HCT116 (cell line): ENCODE measurements around the gene TMEM109. TPM values are rescaled to one million over a fixed set of nuclear protein-coding genes. Genes with fewer than 3 reads are reported as not detected.

Experiments used
- ATAC-seq: fragments of 200-7000 bp; cut with Tn5 transposase; 2 replicates; pipeline ENCODE4 v1.9.1; 2020; ENCODE audit warnings: mild to moderate bottlenecking, moderate library complexity
- BruUV-seq: library from RNA; stranded (reverse); fragments of 400-500 nt; replicated peaks from 2 replicates; lab custom pipeline; 2021; lab: Mats Ljungman, UMichigan
- CTCF ChIA-PET: fragments of 300-600 bp; sonication (Branson Sonifier 250); formaldehyde crosslinking; loops from one replicate; lab custom pipeline; 2021; ENCODE audit warnings: antibody characterized with exemption; lab: Charles Lee
- POLR2A ChIA-PET: fragments of 300-600, 350-600 bp; sonication (Branson Sonifier 250); formaldehyde crosslinking; loops from one replicate; lab custom pipeline; 2021; ENCODE audit warnings: antibody characterized with exemption; lab: Charles Lee
- RAD21 ChIA-PET, 2 experiments: fragments of 300-600 bp; sonication (Branson Sonifier 250); formaldehyde crosslinking; loops; one replicate each; lab custom pipeline; 2023; ENCODE audit warnings: low total read pairs in 2 of 2; ENCODE audit not compliant: uncharacterized antibody in 2 of 2, unreplicated experiment in 2 of 2, low non-redundant PET in 1 of 2; lab: Charles Lee
- DNase-seq: peaks from one replicate; pipeline ENCODE4 v3.0.0-alpha.2; 2010; ENCODE audit warnings: low read depth, low spot score
- H2AFZ ChIP-seq: fragments of 200-600 bp; shearing (Covaris generic), sonication (generic); 2 replicates; pipeline ENCODE4 v1.6.1; 2017; ENCODE audit warnings: low read depth, mixed run types, mixed read lengths, antibody characterized with exemption, low read length; ENCODE audit not compliant: poor library complexity, severe bottlenecking
- H3K27ac ChIP-seq: 2 replicates; pipeline ENCODE4 v1.5.1; 2012; ENCODE audit warnings: low read depth, low read length
- H3K27me3 ChIP-seq: fragments of 200-600 bp; sonication (generic); 2 replicates; pipeline ENCODE4 v1.6.1; 2016; ENCODE audit warnings: mixed run types, low read length, mixed read lengths; ENCODE audit not compliant: insufficient read depth
- H3K36me3 ChIP-seq, 2 experiments: fragments of 200-500 bp in 1 of 2; fragments of 200-600 bp in 1 of 2; sonication (Bioruptor generic) in 1 of 2; sonication (generic) in 1 of 2; 2 replicates each; pipeline versions ENCODE4 v1.5.1 to v1.6.1; 2014 to 2016; ENCODE audit warnings: low read length in 2 of 2, inconsistent platforms in 1 of 2, mixed read lengths in 1 of 2, mixed run types in 1 of 2; ENCODE audit not compliant: insufficient read depth in 2 of 2, control insufficient read depth in 1 of 2
- H3K4me1 ChIP-seq, 2 experiments: fragments of 200-600 bp in 1 of 2; sonication (generic) in 1 of 2; 2 replicates each; pipeline versions ENCODE4 v1.5.1 to v1.6.1; 2012 to 2017; ENCODE audit warnings: low read length in 2 of 2, inconsistent platforms in 1 of 2, mild to moderate bottlenecking in 1 of 2, mixed read lengths in 1 of 2, mixed run types in 1 of 2, moderate library complexity in 1 of 2; ENCODE audit not compliant: insufficient read depth in 2 of 2, control insufficient read depth in 1 of 2
- H3K4me2 ChIP-seq: fragments of 200-600 bp; sonication (generic); 2 replicates; pipeline ENCODE4 v1.6.1; 2017; ENCODE audit warnings: mixed run types, low read length, mixed read lengths
- H3K4me3 ChIP-seq, 2 experiments: fragments of 200-600 bp in 1 of 2; sonication (generic) in 1 of 2; replicated peaks in 1 of 2; 2 replicates each; pipeline ENCODE4 v1.5.1; 2011 to 2016; ENCODE audit warnings: low read length in 2 of 2, control low read depth in 1 of 2, low read depth in 1 of 2, mild to moderate bottlenecking in 1 of 2, mixed read lengths in 1 of 2, mixed run types in 1 of 2
- H3K79me2 ChIP-seq: fragments of 200-600 bp; sonication (generic); 2 replicates; pipeline ENCODE4 v1.6.1; 2017; ENCODE audit warnings: mild to moderate bottlenecking, mixed run types, low read length, moderate library complexity, mixed read lengths; ENCODE audit not compliant: insufficient read depth
- H3K9ac ChIP-seq: fragments of 200-600 bp; sonication (generic); 2 replicates; pipeline ENCODE4 v1.6.1; 2016; ENCODE audit warnings: low read length, mixed read lengths
- H3K9me2 ChIP-seq: fragments of 200-600 bp; sonication (generic), shearing (Covaris generic); 2 replicates; pipeline ENCODE4 v1.6.1; 2017; ENCODE audit warnings: mixed run types, mild to moderate bottlenecking, moderate library complexity; ENCODE audit not compliant: insufficient read depth
- H3K9me3 ChIP-seq, 2 experiments: fragments of 200-500 bp in 1 of 2; fragments of 200-600 bp in 1 of 2; sonication (Bioruptor generic) in 1 of 2; sonication (generic) in 1 of 2; 2 replicates each; pipeline ENCODE4 v1.6.1; 2014 to 2017; ENCODE audit warnings: low read length in 2 of 2, mixed read lengths in 2 of 2, inconsistent platforms in 1 of 2, low read depth in 1 of 2, mild to moderate bottlenecking in 1 of 2, mixed run types in 1 of 2, moderate library complexity in 1 of 2; ENCODE audit not compliant: control insufficient read depth in 1 of 2, insufficient read depth in 1 of 2
- H4K20me1 ChIP-seq: fragments of 200-600 bp; sonication (generic), shearing (Covaris generic); 2 replicates; pipeline ENCODE4 v1.6.1; 2017; ENCODE audit warnings: mixed run types, mild to moderate bottlenecking, moderate library complexity; ENCODE audit not compliant: insufficient read depth
- CBX3 ChIP-seq: IDR thresholded peaks from 2 replicates; pipeline ENCODE4 v1.6.1; 2012; ENCODE audit warnings: low read depth
- CEBPB ChIP-seq: IDR thresholded peaks from 2 replicates; pipeline ENCODE4 v1.6.1; 2012; ENCODE audit warnings: low read depth
- ELF1 ChIP-seq: IDR thresholded peaks from 2 replicates; pipeline ENCODE4 v1.6.1; 2012; ENCODE audit warnings: low read depth, borderline replicate concordance
- EZH2phosphoT487 ChIP-seq: fragments of 200-600 bp; IDR thresholded peaks from 2 replicates; pipeline ENCODE4 v1.6.1; 2018; ENCODE audit warnings: antibody characterized with exemption, borderline replicate concordance
- RAD21 ChIP-seq: IDR thresholded peaks from 2 replicates; pipeline ENCODE4 v1.6.1; 2012; ENCODE audit warnings: low read depth, mild to moderate bottlenecking
- SIN3A ChIP-seq: IDR thresholded peaks from 2 replicates; pipeline ENCODE4 v1.6.1; 2012; ENCODE audit warnings: low read depth
- SRF ChIP-seq: IDR thresholded peaks from 2 replicates; pipeline ENCODE4 v1.6.1; 2012; ENCODE audit warnings: low read depth
- intact Hi-C: fragments of 100-400 bp; cut with micrococcal nuclease; formaldehyde crosslinking; loops from 2 replicates; pipeline ENCODE4 v1.10.0; 2022
- total RNA-seq: library from RNA; stranded (reverse); gene quantifications from one replicate; pipeline ENCODE4 v1.2.1, GENCODE V29; 2021; ENCODE audit not compliant: unreplicated experiment

TMEM109 gene
- total RNA-seq, 1 experiment from 2014 or later = 44.4 TPM

GRCh38 chr11:60879104-60879503, 34.9 kb upstream of the TMEM109 start:
- no TSS peak for BruUV-seq
- no peaks in the 10 kb centered on the region for H3K79me2 ChIP-seq
- ChIA-PET RAD21 (no interaction called here), POLR2A (no interaction called here), CTCF (no interaction called here)
- H3K4me1 ChIP-seq = no peaks in the 10 kb centered on the region
- H3K4me2 ChIP-seq = no peak overlapping the region
- H3K4me3 ChIP-seq = no peak overlapping the region
- intact Hi-C loops = no loop called here
- no peaks in the 10 kb centered on the region for H3K9me3 ChIP-seq
- H3K27ac ChIP-seq = no peak overlapping the region
- no peak overlapping the region for H3K9ac ChIP-seq
- H3K27me3 ChIP-seq = no peaks in the 10 kb centered on the region
- DNase-seq (no peak), ATAC-seq (no peak)
- H2AFZ ChIP-seq = no peak overlapping the region
- no peak for TF ChIP-seq ELF1
- TF ChIP-seq CBX3 = no peak
- no peaks in the 10 kb centered on the region for H3K9me2 ChIP-seq
- peaks cover 4 to 5% of the 10 kb centered on the region in 2 experiments; a peak in 2 of 4 replicates for H3K36me3 ChIP-seq
- H4K20me1 ChIP-seq = no peaks in the 10 kb centered on the region

DNA sequence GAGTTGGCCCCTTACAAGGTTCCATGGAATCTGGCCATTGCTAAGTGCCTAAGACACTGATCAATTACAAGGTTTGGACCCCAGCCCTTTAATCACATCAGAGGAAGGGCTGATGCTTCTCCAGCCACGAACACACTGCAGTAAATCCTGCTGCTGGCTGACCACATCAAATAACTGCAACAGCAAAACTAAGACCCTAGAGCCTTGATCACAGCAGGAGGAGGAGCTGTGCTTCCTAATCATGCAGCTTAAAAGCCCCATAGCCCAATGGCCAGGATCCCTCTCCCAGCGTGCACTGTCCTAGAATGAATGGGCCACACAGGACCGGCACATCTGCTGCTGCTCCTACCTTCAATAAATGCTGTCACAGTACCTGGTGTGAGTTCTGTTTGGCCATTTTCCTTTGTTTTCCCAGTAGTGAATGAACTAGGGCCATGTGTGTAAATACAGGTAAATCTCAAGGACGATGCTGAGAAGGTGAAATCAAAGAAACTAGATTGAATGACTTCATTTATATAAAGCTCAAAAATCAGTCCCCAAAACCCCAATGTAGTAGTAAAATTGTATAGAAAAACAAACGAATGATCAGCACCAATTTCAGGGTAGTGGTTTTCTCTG, 33.9 kb upstream of the TMEM109 start:
- Histone ChIP-seq H3K9me3 (no peaks in the 10 kb centered on the region), H3K4me2 (no peak overlapping the region), H3K4me3 (no peak overlapping the region), H3K79me2 (no peaks in the 10 kb centered on the region), H3K36me3 (peaks cover 4 to 5% of the 10 kb centered on the region in 2 experiments; a peak in 2 of 4 replicates), H3K4me1 (no peaks in the 10 kb centered on the region), H4K20me1 (no peaks in the 10 kb centered on the region), H3K9me2 (no peaks in the 10 kb centered on the region), H3K27me3 (no peaks in the 10 kb centered on the region), H2AFZ (no peak overlapping the region), H3K27ac (no peak overlapping the region), H3K9ac (no peak overlapping the region)
- no peak for DNase-seq
- no TSS peak for BruUV-seq
- ATAC-seq = no peak
- RAD21 ChIA-PET = no interaction called here
- intact Hi-C loops = no loop called here
- POLR2A ChIA-PET = no interaction called here
- CTCF ChIA-PET = no interaction called here
- TF ChIP-seq CEBPB (no peak), SIN3A (no peak), SRF (no peak), EZH2phosphoT487 (no peak), RAD21 (no peak)
